PFSK-1 (cell line): Measurements from ENCODE around the gene GLT8D2.

Source experiments
- FOXP2 ChIP-seq: optimal IDR thresholded peaks from 2 replicates; pipeline ENCODE3; 2011; ENCODE audit warnings: borderline replicate concordance, control low read depth, inconsistent platforms; ENCODE audit not compliant: insufficient read depth; ENCODE audit errors: extremely low read length, extremely low read depth
- POLR2AphosphoS5 ChIP-seq: IDR thresholded peaks from 2 replicates; pipeline ENCODE4 v1.6.1; 2012; ENCODE audit warnings: low read depth, mild to moderate bottlenecking, control low read depth, low read length, moderate library complexity
- REST ChIP-seq, 2 experiments: IDR thresholded peaks; 2 replicates each; pipeline versions ENCODE4 v1.6.1 to v1.8.0; 2011 to 2012; ENCODE audit warnings: low read depth in 2 of 2, low read length in 2 of 2, control low read depth in 1 of 2, inconsistent platforms in 1 of 2, mild to moderate bottlenecking in 1 of 2, moderate library complexity in 1 of 2; ENCODE audit not compliant: insufficient read depth in 1 of 2
- SIN3A ChIP-seq: IDR thresholded peaks from 2 replicates; pipeline ENCODE4 v1.6.1; 2012; ENCODE audit warnings: mild to moderate bottlenecking, low read length, moderate library complexity, borderline replicate concordance; ENCODE audit not compliant: insufficient read depth
- TAF1 ChIP-seq: IDR thresholded peaks from 2 replicates; pipeline ENCODE4 v1.6.1; 2012; ENCODE audit warnings: low read length, control low read depth, borderline replicate concordance; ENCODE audit not compliant: insufficient read depth

GRCh38 chr12:104083769-104084475, 33.9 kb upstream of the GLT8D2 start:
- TF ChIP-seq SIN3A (no peak), FOXP2 (no peak), POLR2AphosphoS5 (no peak), REST (IDR thresholded peaks at IDR 0.05; ENCODE audit: insufficient read depth in 1 of 2, low read depth in 2 of 2, low read length in 2 of 2) (no peak), TAF1 (no peak)
